Suprapubic skin (tissue), 4 donors: ENCODE measurements around the gene CWC27. TPM values are rescaled to one million over a fixed set of nuclear protein-coding genes. Genes with fewer than 3 reads are reported as not detected.
"Not testable (repeated sequence)": the region's sequence is repeated elsewhere in the genome, so short reads cannot be mapped to it uniquely, and the experiment has no call there.

ENCODE experiments used
- DNase-seq, 2 donors: peaks; one replicate each; pipeline ENCODE4 v3.0.0-alpha.2; 2019; ENCODE audit warnings: low spot score in 2 of 2
- H3K27ac ChIP-seq: fragments of 200-600 bp; sonication (generic); one replicate; pipeline ENCODE4 v1.5.1; 2019
- H3K27me3 ChIP-seq: fragments of 200-600 bp; sonication (generic); one replicate; pipeline ENCODE4 v1.5.1; 2019
- H3K36me3 ChIP-seq: fragments of 200-600 bp; sonication (generic); one replicate; pipeline ENCODE4 v1.5.1; 2019
- H3K4me1 ChIP-seq: fragments of 200-600 bp; sonication (generic); one replicate; pipeline ENCODE4 v1.5.1; 2019
- H3K4me3 ChIP-seq: fragments of 200-600 bp; sonication (generic); one replicate; pipeline ENCODE4 v1.5.1; 2019; ENCODE audit warnings: mild to moderate bottlenecking
- H3K9me3 ChIP-seq: fragments of 200-600 bp; sonication (generic); one replicate; pipeline ENCODE4 v1.5.1; 2019
- EP300 ChIP-seq: sonication (generic); formaldehyde crosslinking; IDR thresholded peaks from one replicate; pipeline ENCODE4 v1.6.1; 2017; ENCODE audit warnings: antibody characterized with exemption
- POLR2A ChIP-seq, 2 donors: fragments of 450-650 bp; IDR thresholded peaks; one replicate each; pipeline ENCODE4 v1.6.1; 2017; ENCODE audit warnings: antibody characterized with exemption in 2 of 2, mild to moderate bottlenecking in 2 of 2, moderate library complexity in 2 of 2
- POLR2AphosphoS5 ChIP-seq, 3 donors: sonication (generic); formaldehyde crosslinking; IDR thresholded peaks; one replicate each; pipeline ENCODE4 v1.6.1; 2017; ENCODE audit warnings: antibody characterized with exemption in 3 of 3
- WGBS: methylation state at CpG from one replicate; pipeline ENCODE4 v1.1.5; 2018; 5-methylcytosine and 5-hydroxymethylcytosine counted together
- total RNA-seq, 4 donors: library from RNA; depleted of rRNA; stranded (reverse); fragments of >200 nt; gene quantifications; one replicate each; pipeline ENCODE4 v1.1.0, GENCODE V29; 2016
- TF ChIP-seq, protein P1 (sequence below), 2 donors: fragments of 200-600 bp in 1 of 2; fragments of 450-650 bp in 1 of 2; sonication (generic) in 1 of 2; IDR thresholded peaks; one replicate each; pipeline ENCODE4 v1.5.1; 2016 to 2019; ENCODE audit warnings: antibody characterized with exemption in 2 of 2, mild to moderate bottlenecking in 1 of 2, moderate library complexity in 1 of 2

Gene CWC27
- total RNA-seq, 4 donors from 2014 or later, result 6.4 to 17.8 (median 13.0) TPM

DNA sequence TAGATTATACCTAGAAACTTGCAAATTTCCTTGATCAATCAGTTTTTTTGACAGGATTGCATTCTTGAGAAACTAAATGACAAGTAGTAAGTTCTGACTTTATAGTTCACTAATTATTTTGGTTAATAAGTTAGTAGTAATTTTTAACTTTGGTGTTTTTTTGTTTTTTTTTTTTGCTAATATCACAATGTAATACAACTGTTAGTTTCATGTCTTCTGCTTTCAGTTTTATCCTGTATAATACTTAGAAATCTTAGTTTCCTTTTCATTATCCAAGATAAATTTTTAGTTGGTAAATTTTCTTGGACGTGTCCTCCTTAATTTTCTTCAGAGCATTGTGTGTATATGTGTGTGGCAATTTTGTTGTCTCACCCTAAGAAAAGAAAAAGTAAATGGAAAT, 57.8 kb downstream of the CWC27 start:
- no peak for TF ChIP-seq EP300
- TF ChIP-seq POLR2AphosphoS5 (IDR thresholded peaks at IDR 0.05), result no peak
- no peak for TF ChIP-seq POLR2A (IDR thresholded peaks at IDR 0.05)
- TF ChIP-seq, protein P1, sequence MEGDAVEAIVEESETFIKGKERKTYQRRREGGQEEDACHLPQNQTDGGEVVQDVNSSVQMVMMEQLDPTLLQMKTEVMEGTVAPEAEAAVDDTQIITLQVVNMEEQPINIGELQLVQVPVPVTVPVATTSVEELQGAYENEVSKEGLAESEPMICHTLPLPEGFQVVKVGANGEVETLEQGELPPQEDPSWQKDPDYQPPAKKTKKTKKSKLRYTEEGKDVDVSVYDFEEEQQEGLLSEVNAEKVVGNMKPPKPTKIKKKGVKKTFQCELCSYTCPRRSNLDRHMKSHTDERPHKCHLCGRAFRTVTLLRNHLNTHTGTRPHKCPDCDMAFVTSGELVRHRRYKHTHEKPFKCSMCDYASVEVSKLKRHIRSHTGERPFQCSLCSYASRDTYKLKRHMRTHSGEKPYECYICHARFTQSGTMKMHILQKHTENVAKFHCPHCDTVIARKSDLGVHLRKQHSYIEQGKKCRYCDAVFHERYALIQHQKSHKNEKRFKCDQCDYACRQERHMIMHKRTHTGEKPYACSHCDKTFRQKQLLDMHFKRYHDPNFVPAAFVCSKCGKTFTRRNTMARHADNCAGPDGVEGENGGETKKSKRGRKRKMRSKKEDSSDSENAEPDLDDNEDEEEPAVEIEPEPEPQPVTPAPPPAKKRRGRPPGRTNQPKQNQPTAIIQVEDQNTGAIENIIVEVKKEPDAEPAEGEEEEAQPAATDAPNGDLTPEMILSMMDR (IDR thresholded peaks at IDR 0.05), result no peak
- 88% methylated on average over 1 of the region's 1 CpG for WGBS
- Histone ChIP-seq H3K9me3 (no peaks in the 10 kb centered on the region), H3K4me3 (no peak overlapping the region), H3K36me3 (no peaks in the 10 kb centered on the region), H3K27me3 (no peaks in the 10 kb centered on the region), H3K4me1 (no peaks in the 10 kb centered on the region), H3K27ac (no peak overlapping the region)
- no peak for DNase-seq

DNA sequence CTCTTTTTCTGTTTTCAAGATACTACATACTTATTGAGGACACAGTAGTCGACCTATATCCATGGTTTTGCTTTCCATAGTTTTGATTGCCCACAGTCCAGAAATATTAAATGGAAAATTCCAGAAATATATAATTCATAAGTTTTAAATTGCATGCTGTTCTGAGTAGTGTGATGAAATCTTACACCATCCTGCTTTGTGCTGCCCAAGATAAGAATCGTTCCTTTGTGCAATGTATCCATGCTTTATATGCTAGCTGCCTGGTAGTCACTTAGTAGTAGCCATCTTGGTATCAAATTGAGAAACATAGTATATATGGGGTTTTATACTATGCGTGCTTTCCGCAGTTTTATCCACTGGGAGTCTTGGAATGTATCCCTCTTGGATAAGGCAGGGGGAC, 59.0 kb downstream of the CWC27 start:
- 90% methylated on average over 4 of the region's 4 CpGs for WGBS
- Histone ChIP-seq H3K4me3 (no peak overlapping the region), H3K36me3 (no peaks in the 10 kb centered on the region), H3K4me1 (no peaks in the 10 kb centered on the region), H3K9me3 (no peaks in the 10 kb centered on the region), H3K27me3 (no peaks in the 10 kb centered on the region), H3K27ac (no peak overlapping the region)
- no peak for DNase-seq
- no peak for TF ChIP-seq POLR2A (IDR thresholded peaks at IDR 0.05)
- TF ChIP-seq POLR2AphosphoS5 (IDR thresholded peaks at IDR 0.05), result no peak
- TF ChIP-seq, protein P1 (IDR thresholded peaks at IDR 0.05), result no peak
- no peak for TF ChIP-seq EP300

DNA sequence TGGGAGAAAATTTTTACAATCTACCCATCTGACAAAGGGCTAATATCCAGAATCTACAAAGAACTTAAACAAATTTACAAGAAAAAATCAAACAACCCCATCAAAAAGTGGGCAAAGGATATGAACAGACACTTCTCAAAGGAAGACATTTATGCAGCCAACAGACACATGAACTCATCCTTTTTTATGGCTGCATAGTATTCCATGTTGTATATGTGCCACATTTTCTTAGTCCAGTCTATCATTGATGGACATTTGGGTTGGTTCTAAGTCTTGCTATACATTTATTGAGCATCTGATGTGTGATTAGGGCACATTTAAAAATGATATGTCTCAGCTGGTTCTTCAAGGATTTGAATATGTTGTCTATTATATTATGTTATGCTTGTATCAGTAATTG, 61.9 kb downstream of the CWC27 start:
- H3K4me1 ChIP-seq, H3K4me3 ChIP-seq, H3K27ac ChIP-seq, H3K9me3 ChIP-seq, DNase-seq, H3K36me3 ChIP-seq, H3K27me3 ChIP-seq: not testable (repeated sequence)

DNA sequence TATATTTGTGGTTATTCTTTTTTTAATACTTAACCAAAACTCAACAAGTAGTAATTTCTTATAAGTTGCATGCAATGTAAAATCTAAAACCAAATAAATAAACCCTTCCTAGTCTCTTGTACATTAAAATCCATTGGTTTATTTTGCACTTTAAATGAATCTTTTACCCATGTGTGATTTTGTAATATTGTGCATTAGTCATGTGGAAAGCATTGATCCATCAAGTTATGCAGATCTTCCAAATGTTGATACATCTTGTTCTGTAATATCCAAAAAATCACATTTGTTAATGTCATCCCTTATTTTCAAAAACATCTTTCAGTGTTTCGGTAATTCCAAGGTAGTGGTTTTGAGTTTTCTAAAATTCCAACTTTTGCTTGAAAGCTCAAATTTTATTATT, 63.3 kb downstream of the CWC27 start:
- TF ChIP-seq POLR2A (IDR thresholded peaks at IDR 0.05) (no peak), POLR2AphosphoS5 (IDR thresholded peaks at IDR 0.05) (no peak), EP300 (no peak)
- TF ChIP-seq, protein P1 (IDR thresholded peaks at IDR 0.05), result no peak
- DNase-seq, result no peak
- Histone ChIP-seq H3K27ac (no peak overlapping the region), H3K27me3 (no peaks in the 10 kb centered on the region), H3K4me1 (no peaks in the 10 kb centered on the region), H3K9me3 (no peaks in the 10 kb centered on the region), H3K36me3 (no peaks in the 10 kb centered on the region), H3K4me3 (no peak overlapping the region)
- 93% methylated on average over 1 of the region's 1 CpG for WGBS

- H3K4me1 ChIP-seq, result no peaks in the 10 kb centered on the region
Measured at GRCh38 chr5:64834037-64834436, 65.3 kb downstream of the CWC27 start.

DNA sequence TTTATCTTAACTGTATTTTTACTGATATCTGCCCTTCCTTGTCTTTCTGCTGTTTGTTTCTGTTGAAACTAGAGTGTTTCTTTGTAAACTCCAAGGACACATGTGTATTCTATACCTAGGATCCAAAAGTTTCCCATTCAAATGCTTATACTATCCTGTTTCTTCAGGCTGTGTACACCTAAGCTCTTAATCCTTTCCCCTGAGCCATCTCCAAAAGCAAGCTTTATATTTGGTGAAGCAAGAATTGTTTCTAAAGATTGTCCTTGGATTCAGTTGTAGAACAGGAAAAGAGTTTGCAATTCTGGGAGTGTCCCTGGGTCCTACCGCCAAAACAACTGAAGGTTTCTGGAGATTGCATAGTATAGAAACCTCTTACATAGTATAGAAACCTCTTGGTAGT, 65.9 kb downstream of the CWC27 start:
- TF ChIP-seq POLR2A (IDR thresholded peaks at IDR 0.05), result no peak
- no peak for TF ChIP-seq POLR2AphosphoS5 (IDR thresholded peaks at IDR 0.05)
- TF ChIP-seq, protein P1 (IDR thresholded peaks at IDR 0.05), result no peak
- TF ChIP-seq EP300, result no peak
- H3K36me3 ChIP-seq, result no peaks in the 10 kb centered on the region
- no peaks in the 10 kb centered on the region for H3K9me3 ChIP-seq
- no peak overlapping the region for H3K27ac ChIP-seq
- 73% methylated on average over 1 of the region's 1 CpG for WGBS
- no peak overlapping the region for H3K4me3 ChIP-seq
- no peak for DNase-seq
- no peaks in the 10 kb centered on the region for H3K27me3 ChIP-seq
- no peaks in the 10 kb centered on the region for H3K4me1 ChIP-seq

More at GRCh38 chr5:64834037-64834436, 65.3 kb downstream of the CWC27 start:
- Histone ChIP-seq H3K36me3 (no peaks in the 10 kb centered on the region), H3K27ac (no peak overlapping the region), H3K27me3 (no peaks in the 10 kb centered on the region), H3K9me3 (no peaks in the 10 kb centered on the region), H3K4me3 (no peak overlapping the region)
- no peak for TF ChIP-seq POLR2A (IDR thresholded peaks at IDR 0.05)
- TF ChIP-seq, protein P1 (IDR thresholded peaks at IDR 0.05), result no peak
- TF ChIP-seq POLR2AphosphoS5 (IDR thresholded peaks at IDR 0.05), result no peak
- no peak for DNase-seq
- WGBS, result 95% methylated on average over 2 of the region's 2 CpGs
